ENCODE results near the gene CNTNAP3B.
"Not testable (repeated sequence)": the region's sequence is repeated elsewhere in the genome, so short reads cannot be mapped to it uniquely, and the experiment has no call there.

CNTNAP3B gene

GRCh38 chr9:41851848-41852740 lies 277.1 kb downstream of the CNTNAP3B start:
- not testable (repeated sequence) for DNase-seq (ENCODE audit: low read depth); H3K4me3 ChIP-seq (ENCODE audit: low read depth, low read length)

GRCh38 chr9:41847829-41848228 lies 281.4 kb downstream of the CNTNAP3B start:
- not testable (repeated sequence) for DNase-seq (ENCODE audit: low read depth); H3K4me3 ChIP-seq (ENCODE audit: low read depth, low read length)
